H1 (cell line): Measurements from ENCODE around the gene PYGB. TPM values are rescaled to one million over a fixed set of nuclear protein-coding genes. Genes with fewer than 3 reads are reported as not detected.

ENCODE experiments used
- CREB1 ChIP-seq: IDR thresholded peaks from 2 replicates; pipeline ENCODE4 v1.6.1; 2012; ENCODE audit warnings: inconsistent platforms
- HDAC2 ChIP-seq, 2 experiments: fragments of 300-600 bp in 1 of 2; sonication (generic) in 1 of 2; IDR thresholded peaks; 2 replicates each; pipeline ENCODE4 v1.6.1; 2011 to 2012; ENCODE audit warnings: low read depth in 2 of 2, low read length in 2 of 2, mild to moderate bottlenecking in 2 of 2, moderate library complexity in 2 of 2, borderline replicate concordance in 1 of 2, inconsistent platforms in 1 of 2
- RAD21 ChIP-seq, 2 experiments: IDR thresholded peaks in 1 of 2; conservative IDR thresholded peaks in 1 of 2; 2 replicates each; pipeline ENCODE4 v1.6.1; 2011; ENCODE audit warnings: low read depth in 2 of 2, low read length in 2 of 2, improper control_type of control experiment in 1 of 2, inconsistent platforms in 1 of 2, mild to moderate bottlenecking in 1 of 2, moderate library complexity in 1 of 2
- RFX5 ChIP-seq: IDR thresholded peaks from 2 replicates; pipeline ENCODE4 v1.6.1; 2011; ENCODE audit warnings: low read depth, low read length, improper control_type of control experiment, borderline replicate concordance
- SIN3A ChIP-seq, 2 experiments: IDR thresholded peaks in 1 of 2; conservative IDR thresholded peaks in 1 of 2; 2 replicates each; pipeline ENCODE4 v1.6.1; 2011 to 2012; ENCODE audit warnings: low read length in 2 of 2, improper control_type of control experiment in 1 of 2, low read depth in 1 of 2, mild to moderate bottlenecking in 1 of 2
- SIRT6 ChIP-seq: IDR thresholded peaks from one replicate; pipeline ENCODE4 v1.7.1; 2012; ENCODE audit warnings: low read length, inconsistent platforms
- SRF ChIP-seq: IDR thresholded peaks from 2 replicates; pipeline ENCODE4 v1.6.1; 2011; ENCODE audit warnings: mild to moderate bottlenecking, low read depth, low read length, moderate library complexity
- polyA plus RNA-seq, 7 experiments: library from polyadenylated mRNA; depleted of rRNA in 3 of 7; stranded (reverse) in 5 of 7; unstranded in 2 of 7; fragments of >200 nt in 5 of 7; fragments of 200-250 nt in 2 of 7; gene quantifications; 1 replicate in 5 of 7; 2 replicates in 1 of 7; 4 replicates in 1 of 7; pipeline versions ENCODE4 v1.2.1 to v1.2.3, GENCODE V29; 2011 to 2013; ENCODE audit warnings: missing spikeins in 2 of 7, mixed read lengths in 2 of 7
- total RNA-seq: library from RNA; stranded (reverse); fragmentation: NEBNext Ultra II Directional; extraction: Animal tissue kit (Norgen Biotek cat#: 25700); gene quantifications from 2 replicates; pipeline ENCODE4 v1.2.1, GENCODE V29; 2021

The PYGB gene
- total and polyA plus RNA-seq, 2 of the 8 experiments (the other 6 are each of a cell fraction or from before 2014, with no cell fraction given): 26.6 to 56.0 TPM

GRCh38 chr20:25222461-25223178, 25.3 kb upstream of the PYGB start (continued):
- no peak for TF ChIP-seq SIRT6
- no peak for TF ChIP-seq HDAC2 (IDR thresholded peaks at IDR 0.05; ENCODE audit: borderline replicate concordance in 1 of 2, low read depth in 2 of 2, low read length in 2 of 2)
- TF ChIP-seq RFX5: no peak
- TF ChIP-seq RAD21 (IDR thresholded peaks at IDR 0.05 in 1 of 2, conservative IDR thresholded peaks at IDR 0.05 in 1 of 2; ENCODE audit: low read depth in 2 of 2, low read length in 2 of 2): no peak
- no peak for TF ChIP-seq SIN3A (conservative IDR thresholded peaks at IDR 0.05 in 1 of 2, IDR thresholded peaks at IDR 0.05 in 1 of 2; ENCODE audit: low read depth in 1 of 2, low read length in 2 of 2)
- TF ChIP-seq SRF: no peak
- TF ChIP-seq CREB1: no peak
- TF ChIP-seq, all 59 proteins: peak for 0
